ENCODE results near the gene FARS2.

DNA sequence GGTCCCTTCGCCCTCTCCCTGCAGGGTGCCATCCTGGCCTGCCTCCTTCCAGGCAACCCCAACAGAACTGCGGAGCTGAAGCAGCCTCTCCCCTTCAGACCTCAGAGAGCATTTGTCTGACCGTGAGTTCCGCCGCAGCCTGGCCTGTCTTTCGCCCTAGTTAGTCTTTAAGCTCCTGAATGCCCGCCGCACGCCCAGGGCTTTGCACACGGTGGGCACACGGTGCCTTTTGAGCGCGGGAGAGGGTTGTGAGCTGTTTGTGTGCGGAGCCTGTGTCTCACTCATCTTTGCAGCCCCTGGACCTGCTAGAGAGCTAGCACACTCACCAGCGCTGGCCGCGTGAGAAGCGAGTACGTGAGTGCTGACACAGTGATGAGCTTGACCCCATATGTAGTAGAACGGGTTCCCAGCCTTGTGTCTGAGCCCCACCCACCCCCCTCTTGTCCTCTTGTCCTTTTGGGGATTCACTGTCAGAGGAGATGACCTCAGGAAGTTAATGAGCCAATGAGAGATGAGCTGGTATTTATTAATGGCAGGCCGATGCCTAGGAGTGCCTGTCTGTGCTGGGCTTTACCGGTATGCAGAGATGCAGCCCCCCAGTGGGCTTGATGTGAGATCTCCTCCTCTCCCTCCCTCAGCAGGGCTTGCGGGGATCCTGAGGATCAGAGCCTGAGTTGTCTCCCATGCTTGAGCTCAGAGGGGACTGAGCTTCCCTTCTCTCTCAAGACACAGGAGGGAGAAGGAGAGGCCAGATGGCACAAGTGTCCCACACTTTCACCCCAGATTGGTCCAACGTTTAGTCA is 249.2 kb downstream of the FARS2 start:
- TF ChIP-seq, protein P1, sequence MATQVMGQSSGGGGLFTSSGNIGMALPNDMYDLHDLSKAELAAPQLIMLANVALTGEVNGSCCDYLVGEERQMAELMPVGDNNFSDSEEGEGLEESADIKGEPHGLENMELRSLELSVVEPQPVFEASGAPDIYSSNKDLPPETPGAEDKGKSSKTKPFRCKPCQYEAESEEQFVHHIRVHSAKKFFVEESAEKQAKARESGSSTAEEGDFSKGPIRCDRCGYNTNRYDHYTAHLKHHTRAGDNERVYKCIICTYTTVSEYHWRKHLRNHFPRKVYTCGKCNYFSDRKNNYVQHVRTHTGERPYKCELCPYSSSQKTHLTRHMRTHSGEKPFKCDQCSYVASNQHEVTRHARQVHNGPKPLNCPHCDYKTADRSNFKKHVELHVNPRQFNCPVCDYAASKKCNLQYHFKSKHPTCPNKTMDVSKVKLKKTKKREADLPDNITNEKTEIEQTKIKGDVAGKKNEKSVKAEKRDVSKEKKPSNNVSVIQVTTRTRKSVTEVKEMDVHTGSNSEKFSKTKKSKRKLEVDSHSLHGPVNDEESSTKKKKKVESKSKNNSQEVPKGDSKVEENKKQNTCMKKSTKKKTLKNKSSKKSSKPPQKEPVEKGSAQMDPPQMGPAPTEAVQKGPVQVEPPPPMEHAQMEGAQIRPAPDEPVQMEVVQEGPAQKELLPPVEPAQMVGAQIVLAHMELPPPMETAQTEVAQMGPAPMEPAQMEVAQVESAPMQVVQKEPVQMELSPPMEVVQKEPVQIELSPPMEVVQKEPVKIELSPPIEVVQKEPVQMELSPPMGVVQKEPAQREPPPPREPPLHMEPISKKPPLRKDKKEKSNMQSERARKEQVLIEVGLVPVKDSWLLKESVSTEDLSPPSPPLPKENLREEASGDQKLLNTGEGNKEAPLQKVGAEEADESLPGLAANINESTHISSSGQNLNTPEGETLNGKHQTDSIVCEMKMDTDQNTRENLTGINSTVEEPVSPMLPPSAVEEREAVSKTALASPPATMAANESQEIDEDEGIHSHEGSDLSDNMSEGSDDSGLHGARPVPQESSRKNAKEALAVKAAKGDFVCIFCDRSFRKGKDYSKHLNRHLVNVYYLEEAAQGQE (IDR thresholded peaks at IDR 0.05; ENCODE audit: low read depth): no peak
- TF ChIP-seq, protein P2, sequence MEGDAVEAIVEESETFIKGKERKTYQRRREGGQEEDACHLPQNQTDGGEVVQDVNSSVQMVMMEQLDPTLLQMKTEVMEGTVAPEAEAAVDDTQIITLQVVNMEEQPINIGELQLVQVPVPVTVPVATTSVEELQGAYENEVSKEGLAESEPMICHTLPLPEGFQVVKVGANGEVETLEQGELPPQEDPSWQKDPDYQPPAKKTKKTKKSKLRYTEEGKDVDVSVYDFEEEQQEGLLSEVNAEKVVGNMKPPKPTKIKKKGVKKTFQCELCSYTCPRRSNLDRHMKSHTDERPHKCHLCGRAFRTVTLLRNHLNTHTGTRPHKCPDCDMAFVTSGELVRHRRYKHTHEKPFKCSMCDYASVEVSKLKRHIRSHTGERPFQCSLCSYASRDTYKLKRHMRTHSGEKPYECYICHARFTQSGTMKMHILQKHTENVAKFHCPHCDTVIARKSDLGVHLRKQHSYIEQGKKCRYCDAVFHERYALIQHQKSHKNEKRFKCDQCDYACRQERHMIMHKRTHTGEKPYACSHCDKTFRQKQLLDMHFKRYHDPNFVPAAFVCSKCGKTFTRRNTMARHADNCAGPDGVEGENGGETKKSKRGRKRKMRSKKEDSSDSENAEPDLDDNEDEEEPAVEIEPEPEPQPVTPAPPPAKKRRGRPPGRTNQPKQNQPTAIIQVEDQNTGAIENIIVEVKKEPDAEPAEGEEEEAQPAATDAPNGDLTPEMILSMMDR (IDR thresholded peaks at IDR 0.05 in 2 of 3, conservative IDR thresholded peaks at IDR 0.05 in 1 of 3; ENCODE audit: borderline replicate concordance in 1 of 3, insufficient read depth in 1 of 3, low read depth in 2 of 3, low read length in 2 of 3): no peak
- TF ChIP-seq, protein P3, sequence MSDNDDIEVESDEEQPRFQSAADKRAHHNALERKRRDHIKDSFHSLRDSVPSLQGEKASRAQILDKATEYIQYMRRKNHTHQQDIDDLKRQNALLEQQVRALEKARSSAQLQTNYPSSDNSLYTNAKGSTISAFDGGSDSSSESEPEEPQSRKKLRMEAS (IDR thresholded peaks at IDR 0.05): no peak
- TF ChIP-seq ZNF274 (IDR thresholded peaks at IDR 0.05; ENCODE audit: low read depth, low read length): no peak
- no peak for TF ChIP-seq EZH2phosphoT487 (IDR thresholded peaks at IDR 0.05; ENCODE audit: borderline replicate concordance)
- no peak for TF ChIP-seq YY1 (IDR thresholded peaks at IDR 0.05; ENCODE audit: extremely low read depth, insufficient replicate concordance, low read depth, low read length)
- TF ChIP-seq ELF1 (IDR thresholded peaks at IDR 0.05; ENCODE audit: borderline replicate concordance, low read depth): no peak
- TF ChIP-seq POLR2AphosphoS5 (IDR thresholded peaks at IDR 0.05; ENCODE audit: low read depth, low read length): no peak
- no peak for TF ChIP-seq POLR2A (IDR thresholded peaks at IDR 0.05; ENCODE audit: borderline replicate concordance, extremely low read depth, insufficient read depth, insufficient read length)
- TF ChIP-seq EZH2 (IDR thresholded peaks at IDR 0.05): no peak
- TF ChIP-seq RAD21 (IDR thresholded peaks at IDR 0.05; ENCODE audit: low read depth): no peak
- no peak for TF ChIP-seq EGR1 (IDR thresholded peaks at IDR 0.05; ENCODE audit: low read depth)

Data from HCT116 (cell line).